Measurements from ENCODE around the gene ST7L. TPM values are rescaled to one million over a fixed set of nuclear protein-coding genes. Genes with fewer than 3 reads are reported as not detected.

ST7L gene
- total RNA-seq, 1 experiment from 2014 or later: 13.6 TPM

DNA sequence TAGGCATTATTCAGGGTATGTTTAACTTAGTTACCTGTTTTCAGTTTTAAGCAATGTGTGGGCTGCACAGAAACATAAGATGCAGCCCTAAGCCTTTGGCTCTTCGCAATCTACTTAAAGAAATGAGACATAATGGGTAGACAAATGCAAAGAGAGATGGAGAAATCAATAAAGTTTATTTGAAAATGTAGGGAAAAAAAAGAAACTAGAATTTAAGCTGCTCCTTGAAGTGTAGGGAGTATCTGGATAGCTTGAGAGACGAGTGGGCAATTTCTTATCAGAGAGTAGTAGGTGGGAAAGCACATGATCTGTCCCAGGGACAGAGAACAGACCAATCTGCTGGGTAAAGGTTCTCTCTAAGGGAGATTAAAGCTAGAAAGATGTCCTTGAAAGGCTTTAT, 101.3 kb downstream of the ST7L start:
- Mint-ChIP-seq H3K27me3 (ENCODE audit: insufficient read depth, unreplicated experiment) (no peaks in the 10 kb centered on the region), H3K4me1 (ENCODE audit: low read depth, unreplicated experiment) (no peaks in the 10 kb centered on the region), H3K4me3 (ENCODE audit: unreplicated experiment) (no peak overlapping the region), H3K9me3 (ENCODE audit: unreplicated experiment) (no peaks in the 10 kb centered on the region), H3K27ac (ENCODE audit: unreplicated experiment) (no peak overlapping the region), H3K36me3 (ENCODE audit: insufficient read depth, unreplicated experiment) (no peaks in the 10 kb centered on the region)
- POLR2A ChIA-PET: no interaction called here
- no peak for DNase-seq
- CTCF ChIA-PET: no interaction called here
- intact Hi-C loops (cut with micrococcal nuclease; ENCODE audit: unreplicated experiment): loop anchor here (2.0 kb wide), 1 partner anchor 49 kb away; no protein-coding TSS in a partner anchor
- Histone ChIP-seq H3K4me1 (no peaks in the 10 kb centered on the region), H3K27me3 (replicated peaks; ENCODE audit: control insufficient read depth, insufficient read depth, low read length) (no peaks in the 10 kb centered on the region), H3K9me3 (no peaks in the 10 kb centered on the region), H3K4me3 (ENCODE audit: low read depth, low read length) (no peak overlapping the region), H3K36me3 (ENCODE audit: control insufficient read depth, insufficient read depth, low read length) (no peaks in the 10 kb centered on the region)
- TF ChIP-seq, protein P1, sequence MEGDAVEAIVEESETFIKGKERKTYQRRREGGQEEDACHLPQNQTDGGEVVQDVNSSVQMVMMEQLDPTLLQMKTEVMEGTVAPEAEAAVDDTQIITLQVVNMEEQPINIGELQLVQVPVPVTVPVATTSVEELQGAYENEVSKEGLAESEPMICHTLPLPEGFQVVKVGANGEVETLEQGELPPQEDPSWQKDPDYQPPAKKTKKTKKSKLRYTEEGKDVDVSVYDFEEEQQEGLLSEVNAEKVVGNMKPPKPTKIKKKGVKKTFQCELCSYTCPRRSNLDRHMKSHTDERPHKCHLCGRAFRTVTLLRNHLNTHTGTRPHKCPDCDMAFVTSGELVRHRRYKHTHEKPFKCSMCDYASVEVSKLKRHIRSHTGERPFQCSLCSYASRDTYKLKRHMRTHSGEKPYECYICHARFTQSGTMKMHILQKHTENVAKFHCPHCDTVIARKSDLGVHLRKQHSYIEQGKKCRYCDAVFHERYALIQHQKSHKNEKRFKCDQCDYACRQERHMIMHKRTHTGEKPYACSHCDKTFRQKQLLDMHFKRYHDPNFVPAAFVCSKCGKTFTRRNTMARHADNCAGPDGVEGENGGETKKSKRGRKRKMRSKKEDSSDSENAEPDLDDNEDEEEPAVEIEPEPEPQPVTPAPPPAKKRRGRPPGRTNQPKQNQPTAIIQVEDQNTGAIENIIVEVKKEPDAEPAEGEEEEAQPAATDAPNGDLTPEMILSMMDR (IDR thresholded peaks at IDR 0.05; ENCODE audit: insufficient read depth in 1 of 2, low read depth in 1 of 2, low read length in 1 of 2, severe bottlenecking in 1 of 2, unreplicated experiment in 1 of 2): no peak
- no TSS peak for BruUV-seq (replicated peaks)

- no peaks in the 10 kb centered on the region for H3K9me3 Mint-ChIP-seq (ENCODE audit: unreplicated experiment)
- H3K9me3 ChIP-seq: no peaks in the 10 kb centered on the region
- no TSS peak for BruUV-seq (replicated peaks)
- no peaks in the 10 kb centered on the region for H3K4me1 ChIP-seq
- no peaks in the 10 kb centered on the region for H3K36me3 ChIP-seq (ENCODE audit: control insufficient read depth, insufficient read depth, low read length)
- no peak overlapping the region for H3K4me3 Mint-ChIP-seq (ENCODE audit: unreplicated experiment)
- TF ChIP-seq, protein P1 (IDR thresholded peaks at IDR 0.05; ENCODE audit: insufficient read depth in 1 of 2, low read depth in 1 of 2, low read length in 1 of 2, severe bottlenecking in 1 of 2, unreplicated experiment in 1 of 2): no peak
- H3K36me3 Mint-ChIP-seq (ENCODE audit: insufficient read depth, unreplicated experiment): no peaks in the 10 kb centered on the region
- no peak overlapping the region for H3K4me3 ChIP-seq (ENCODE audit: low read depth, low read length)
- H3K27me3 Mint-ChIP-seq (ENCODE audit: insufficient read depth, unreplicated experiment): no peaks in the 10 kb centered on the region
- POLR2A ChIA-PET: no interaction called here
- H3K27ac Mint-ChIP-seq (ENCODE audit: unreplicated experiment): no peak overlapping the region
- H3K4me1 Mint-ChIP-seq (ENCODE audit: low read depth, unreplicated experiment): no peaks in the 10 kb centered on the region
- DNase-seq: no peak
- H3K27me3 ChIP-seq (replicated peaks; ENCODE audit: control insufficient read depth, insufficient read depth, low read length): no peaks in the 10 kb centered on the region
- intact Hi-C loops (cut with micrococcal nuclease; ENCODE audit: unreplicated experiment): loop anchor here (2.0 kb wide), 1 partner anchor 50 kb away; no protein-coding TSS in a partner anchor
- CTCF ChIA-PET: no interaction called here
Observed at GRCh38 chr1:112517231-112517630, 101.7 kb downstream of the ST7L start.

GRCh38 chr1:112516141-112516540, 102.8 kb downstream of the ST7L start:
- no peaks in the 10 kb centered on the region for H3K9me3 Mint-ChIP-seq (ENCODE audit: unreplicated experiment)
- no peaks in the 10 kb centered on the region for H3K36me3 ChIP-seq (ENCODE audit: control insufficient read depth, insufficient read depth, low read length)
- BruUV-seq (replicated peaks): no TSS peak
- no peaks in the 10 kb centered on the region for H3K9me3 ChIP-seq
- no peaks in the 10 kb centered on the region for H3K4me1 Mint-ChIP-seq (ENCODE audit: low read depth, unreplicated experiment)
- no peak for DNase-seq
- H3K36me3 Mint-ChIP-seq (ENCODE audit: insufficient read depth, unreplicated experiment): no peaks in the 10 kb centered on the region
- intact Hi-C loops (cut with micrococcal nuclease; ENCODE audit: unreplicated experiment): loop anchor here (2.0 kb wide), 1 partner anchor 51 kb away; no protein-coding TSS in a partner anchor
- no peaks in the 10 kb centered on the region for H3K27me3 Mint-ChIP-seq (ENCODE audit: insufficient read depth, unreplicated experiment)
- ChIA-PET CTCF (no interaction called here), POLR2A (no interaction called here)
- H3K4me3 Mint-ChIP-seq (ENCODE audit: unreplicated experiment): no peak overlapping the region
- H3K4me1 ChIP-seq: no peaks in the 10 kb centered on the region
- H3K27ac Mint-ChIP-seq (ENCODE audit: unreplicated experiment): no peak overlapping the region
- no peaks in the 10 kb centered on the region for H3K27me3 ChIP-seq (replicated peaks; ENCODE audit: control insufficient read depth, insufficient read depth, low read length)
- no peak overlapping the region for H3K4me3 ChIP-seq (ENCODE audit: low read depth, low read length)
- TF ChIP-seq, protein P1 (IDR thresholded peaks at IDR 0.05; ENCODE audit: insufficient read depth in 1 of 2, low read depth in 1 of 2, low read length in 1 of 2, severe bottlenecking in 1 of 2, unreplicated experiment in 1 of 2): no peak

Measured in Caco-2 (cell line).